Measurements from ENCODE around the gene RRAD. TPM values are rescaled to one million over a fixed set of nuclear protein-coding genes. Genes with fewer than 3 reads are reported as not detected.

Gene RRAD
- total RNA-seq, 1 donor from 2014 or later, result 12.1 TPM

- no peak overlapping the region for H2AFZ ChIP-seq (ENCODE audit: low read depth, low read length)
- DNase-seq (ENCODE audit: low read depth) (peak; percentile 37), FAIRE-seq (no peak)
- H3K27me3 Mint-ChIP-seq (ENCODE audit: low read depth, unreplicated experiment), result peaks cover 6% of the 10 kb centered on the region
- no peak overlapping the region for H3K4me2 ChIP-seq (ENCODE audit: low read length)
- H3K4me1 Mint-ChIP-seq (ENCODE audit: low read depth, unreplicated experiment), result peaks cover 33% of the 10 kb centered on the region
- no peak overlapping the region for H3K4me3 ChIP-seq (ENCODE audit: insufficient read depth, low read depth, low read length)
- no peaks in the 10 kb centered on the region for H3K9me3 ChIP-seq (ENCODE audit: insufficient read depth, low read depth, low read length)
- H4K20me1 ChIP-seq (ENCODE audit: insufficient read depth, low read length), result peaks cover 33% of the 10 kb centered on the region
- H3K36me3 Mint-ChIP-seq (ENCODE audit: low read depth, unreplicated experiment), result peaks cover 4% of the 10 kb centered on the region
- H3K9ac ChIP-seq (ENCODE audit: low read length), result peak overlapping the region; percentile 37
- H3K4me1 ChIP-seq (ENCODE audit: insufficient read depth, low read length), result peaks cover 34% of the 10 kb centered on the region
- H3K27ac ChIP-seq (ENCODE audit: low read depth, low read length), result no peak overlapping the region
- no peaks in the 10 kb centered on the region for H3K27me3 ChIP-seq (ENCODE audit: insufficient read depth, low read length)
- H3K79me2 ChIP-seq (ENCODE audit: insufficient read depth, low read length), result peaks cover 30% of the 10 kb centered on the region
- H3K9me3 Mint-ChIP-seq (ENCODE audit: unreplicated experiment), result no peaks in the 10 kb centered on the region
- H3K27ac Mint-ChIP-seq (ENCODE audit: unreplicated experiment), result no peak overlapping the region
- H3K36me3 ChIP-seq (ENCODE audit: insufficient read depth, low read length), result peaks cover 3% of the 10 kb centered on the region
- no peak for TF ChIP-seq EZH2 (IDR thresholded peaks at IDR 0.05; ENCODE audit: insufficient read depth, low read length)
- TF ChIP-seq, protein P1, sequence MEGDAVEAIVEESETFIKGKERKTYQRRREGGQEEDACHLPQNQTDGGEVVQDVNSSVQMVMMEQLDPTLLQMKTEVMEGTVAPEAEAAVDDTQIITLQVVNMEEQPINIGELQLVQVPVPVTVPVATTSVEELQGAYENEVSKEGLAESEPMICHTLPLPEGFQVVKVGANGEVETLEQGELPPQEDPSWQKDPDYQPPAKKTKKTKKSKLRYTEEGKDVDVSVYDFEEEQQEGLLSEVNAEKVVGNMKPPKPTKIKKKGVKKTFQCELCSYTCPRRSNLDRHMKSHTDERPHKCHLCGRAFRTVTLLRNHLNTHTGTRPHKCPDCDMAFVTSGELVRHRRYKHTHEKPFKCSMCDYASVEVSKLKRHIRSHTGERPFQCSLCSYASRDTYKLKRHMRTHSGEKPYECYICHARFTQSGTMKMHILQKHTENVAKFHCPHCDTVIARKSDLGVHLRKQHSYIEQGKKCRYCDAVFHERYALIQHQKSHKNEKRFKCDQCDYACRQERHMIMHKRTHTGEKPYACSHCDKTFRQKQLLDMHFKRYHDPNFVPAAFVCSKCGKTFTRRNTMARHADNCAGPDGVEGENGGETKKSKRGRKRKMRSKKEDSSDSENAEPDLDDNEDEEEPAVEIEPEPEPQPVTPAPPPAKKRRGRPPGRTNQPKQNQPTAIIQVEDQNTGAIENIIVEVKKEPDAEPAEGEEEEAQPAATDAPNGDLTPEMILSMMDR (IDR thresholded peaks at IDR 0.05; ENCODE audit: insufficient read depth, low read depth, low read length), result no peak
- H3K4me3 Mint-ChIP-seq (ENCODE audit: unreplicated experiment), result no peak overlapping the region
These were observed 4.9 kb upstream of the RRAD start for GRCh38 chr16:66930189-66930588.

GRCh38 chr16:66928702-66929388 lies 3.5 kb upstream of the RRAD start:
- Mint-ChIP-seq H3K9me3 (ENCODE audit: unreplicated experiment) (no peaks in the 10 kb centered on the region), H3K27me3 (ENCODE audit: low read depth, unreplicated experiment) (peaks cover 11% of the 10 kb centered on the region), H3K4me3 (ENCODE audit: unreplicated experiment) (no peak overlapping the region), H3K36me3 (ENCODE audit: low read depth, unreplicated experiment) (peaks cover 4% of the 10 kb centered on the region), H3K4me1 (ENCODE audit: low read depth, unreplicated experiment) (peaks cover 32% of the 10 kb centered on the region), H3K27ac (ENCODE audit: unreplicated experiment) (peak overlapping the region; percentile 93)
- no peak overlapping the region for H3K4me3 ChIP-seq (ENCODE audit: insufficient read depth, low read depth, low read length)
- peaks cover 38% of the 10 kb centered on the region for H3K4me1 ChIP-seq (ENCODE audit: insufficient read depth, low read length)
- TF ChIP-seq EZH2 (IDR thresholded peaks at IDR 0.05; ENCODE audit: insufficient read depth, low read length), result no peak
- TF ChIP-seq, protein P1 (IDR thresholded peaks at IDR 0.05; ENCODE audit: insufficient read depth, low read depth, low read length), result no peak
- H3K9me3 ChIP-seq (ENCODE audit: insufficient read depth, low read depth, low read length), result no peaks in the 10 kb centered on the region
- peaks cover 35% of the 10 kb centered on the region for H4K20me1 ChIP-seq (ENCODE audit: insufficient read depth, low read length)
- no peak overlapping the region for H3K4me2 ChIP-seq (ENCODE audit: low read length)
- H2AFZ ChIP-seq (ENCODE audit: low read depth, low read length), result no peak overlapping the region
- H3K9ac ChIP-seq (ENCODE audit: low read length), result no peak overlapping the region
- H3K27me3 ChIP-seq (ENCODE audit: insufficient read depth, low read length), result peaks cover 6% of the 10 kb centered on the region
- H3K36me3 ChIP-seq (ENCODE audit: insufficient read depth, low read length), result peaks cover 3% of the 10 kb centered on the region
- peaks cover 17% of the 10 kb centered on the region for H3K79me2 ChIP-seq (ENCODE audit: insufficient read depth, low read length)
- H3K27ac ChIP-seq (ENCODE audit: low read depth, low read length), result no peak overlapping the region
- DNase-seq (ENCODE audit: low read depth), result no peak
- no peak for FAIRE-seq

Measured in astrocyte (in vitro differentiated cells and primary cell).